HG03354 (cell line): ENCODE data around the gene GFER.
"Not testable (repeated sequence)": the region's sequence is repeated elsewhere in the genome, so short reads cannot be mapped to it uniquely, and the experiment has no call there.

Experiments
- ATAC-seq: cut with Tn5 transposase; IDR thresholded peaks from one replicate; pipeline ENCODE4 v1.9.1; 2021; ENCODE audit warnings: mild to moderate bottlenecking; ENCODE audit not compliant: unreplicated experiment, poor library complexity, severe bottlenecking

The GFER gene

GRCh38 chr16:1983544-1984346, at the start of gene GFER:
Gene GFER, plus strand, starts transcription at chr16:1984193. Its CDS starts 26 bp downstream, at chr16:1984219.
- ATAC-seq, result peak; percentile 77

GRCh38 chr16:1936945-1937479, 47.0 kb upstream of the GFER start:
- no peak for ATAC-seq

- no peak for ATAC-seq
Observed at GRCh38 chr16:1938316-1938715, 45.7 kb upstream of the GFER start.

- ATAC-seq, result no peak
Observed at GRCh38 chr16:1938910-1939309, 45.1 kb upstream of the GFER start.

- ATAC-seq, result not testable (repeated sequence)
Observed at GRCh38 chr16:1939833-1940232, 44.2 kb upstream of the GFER start.

DNA sequence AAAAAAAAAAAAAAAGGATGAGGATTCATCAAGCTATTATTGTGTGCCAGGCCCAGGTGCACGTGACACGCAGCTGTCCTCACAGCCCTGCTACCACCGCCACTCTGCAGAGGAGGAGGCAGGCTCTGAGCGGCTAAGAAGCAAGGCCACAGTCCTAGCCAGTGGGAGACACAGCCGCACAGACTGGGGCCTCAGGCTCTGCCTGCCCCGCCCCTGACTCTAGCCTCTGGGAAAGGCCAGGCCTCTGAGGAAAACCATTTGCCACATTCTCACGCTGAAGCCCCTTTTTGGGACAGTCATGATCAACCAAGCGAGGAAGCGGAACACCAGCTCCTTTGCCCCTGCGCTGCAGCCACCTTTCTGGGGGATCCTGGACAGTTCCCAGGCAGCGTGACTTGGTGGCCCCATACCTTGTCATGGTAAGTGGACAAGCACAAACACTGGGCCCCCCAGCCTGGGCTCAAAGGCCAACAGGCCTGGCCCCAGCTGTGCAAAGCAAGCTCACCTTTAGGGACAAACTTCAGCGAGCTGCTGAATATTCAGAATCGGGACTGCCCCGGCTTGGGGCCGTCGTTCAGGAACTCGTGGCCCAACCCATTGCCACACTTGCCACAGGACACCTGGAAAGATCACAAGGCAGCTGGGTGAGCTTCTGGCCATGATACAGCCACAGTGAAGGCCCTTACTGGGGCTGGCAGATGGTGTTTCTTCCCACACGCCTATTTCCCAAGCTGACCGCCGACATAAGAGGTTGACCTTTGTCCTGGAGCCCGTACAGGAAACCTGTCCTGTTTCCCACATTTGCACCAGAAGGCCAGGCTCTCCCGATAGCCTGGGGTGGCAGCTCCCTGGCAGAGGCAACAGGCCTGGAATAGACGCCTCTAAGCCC, 43.5 kb upstream of the GFER start:
- no peak for ATAC-seq

- ATAC-seq, result no peak
Observed at GRCh38 chr16:1941162-1942046, 42.6 kb upstream of the GFER start.

- ATAC-seq, result no peak
Observed at GRCh38 chr16:1942047-1942809, 41.8 kb upstream of the GFER start.

DNA sequence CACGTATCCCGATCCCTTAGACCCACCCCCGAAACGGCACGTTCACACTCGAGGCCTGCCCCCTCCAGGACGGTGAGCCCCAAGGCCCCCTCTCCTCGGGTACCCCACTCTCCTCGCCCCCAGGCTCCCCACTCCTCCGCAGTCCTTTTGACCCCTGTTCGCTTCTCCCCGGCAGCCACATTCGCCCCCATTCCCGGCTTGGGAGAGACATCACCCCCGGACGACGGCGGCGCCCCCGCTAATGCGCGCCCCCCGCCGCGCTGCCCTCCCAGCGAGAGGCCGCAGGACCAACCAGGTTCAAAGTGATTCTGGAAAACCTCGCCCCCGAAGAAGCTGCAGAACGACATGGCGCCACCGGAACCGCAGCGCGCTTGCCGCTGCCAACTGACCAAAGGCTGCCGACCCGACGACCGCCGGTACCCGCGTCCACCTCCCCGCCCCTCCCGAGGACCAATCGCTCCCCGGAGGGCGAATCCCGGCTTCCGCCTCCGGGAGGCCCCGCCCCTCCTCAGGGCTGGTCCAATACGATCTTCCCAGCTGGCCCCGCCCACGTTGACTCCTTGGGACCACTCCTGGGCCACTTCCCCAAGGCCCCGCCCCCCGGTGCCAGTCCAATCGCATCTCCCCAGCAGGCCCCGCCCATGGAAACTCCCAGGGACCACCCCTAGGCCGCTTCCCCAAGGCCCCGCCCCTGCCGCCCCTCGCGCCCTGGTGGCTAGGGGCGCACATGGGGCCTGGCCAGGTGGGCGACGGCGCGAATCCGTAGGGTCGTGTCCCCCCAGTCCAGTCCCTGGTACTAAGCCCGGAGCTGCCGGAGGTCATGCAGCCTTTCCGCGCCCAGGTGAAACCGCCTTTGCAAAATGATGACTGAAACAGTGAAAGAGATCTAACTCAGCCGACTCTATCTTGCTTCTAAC, 40.9 kb upstream of the GFER start, which contains the start of gene MSRB1:
Gene MSRB1, minus strand, starts transcription at position 390 of the 917 bp plus-strand sequence. Its CDS starts 43 bp downstream, at position 347.
- peak; percentile 91 for ATAC-seq

GRCh38 chr16:1944612-1945199, 39.3 kb upstream of the GFER start:
- no peak for ATAC-seq

- no peak for ATAC-seq
Observed at GRCh38 chr16:1945559-1946391, 38.2 kb upstream of the GFER start.

- ATAC-seq, result no peak
Observed at GRCh38 chr16:1946495-1947368, 37.3 kb upstream of the GFER start.

DNA sequence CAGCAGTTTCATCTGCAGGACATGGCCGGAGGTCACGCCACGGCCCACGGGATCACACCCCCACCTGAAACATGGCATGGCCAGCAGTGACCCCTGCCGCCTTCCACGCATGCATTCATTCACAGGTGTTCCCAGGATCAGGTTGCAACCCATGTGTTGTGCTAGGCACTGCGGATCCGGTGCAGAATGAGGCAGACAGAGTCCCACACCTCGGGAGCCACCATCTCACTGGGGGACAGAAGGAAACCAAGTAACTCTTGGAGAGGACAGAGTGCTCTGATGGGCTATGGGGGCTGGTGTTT, 36.7 kb upstream of the GFER start:
- no peak for ATAC-seq

- no peak for ATAC-seq
Observed at GRCh38 chr16:1949507-1949906, 34.5 kb upstream of the GFER start.

DNA sequence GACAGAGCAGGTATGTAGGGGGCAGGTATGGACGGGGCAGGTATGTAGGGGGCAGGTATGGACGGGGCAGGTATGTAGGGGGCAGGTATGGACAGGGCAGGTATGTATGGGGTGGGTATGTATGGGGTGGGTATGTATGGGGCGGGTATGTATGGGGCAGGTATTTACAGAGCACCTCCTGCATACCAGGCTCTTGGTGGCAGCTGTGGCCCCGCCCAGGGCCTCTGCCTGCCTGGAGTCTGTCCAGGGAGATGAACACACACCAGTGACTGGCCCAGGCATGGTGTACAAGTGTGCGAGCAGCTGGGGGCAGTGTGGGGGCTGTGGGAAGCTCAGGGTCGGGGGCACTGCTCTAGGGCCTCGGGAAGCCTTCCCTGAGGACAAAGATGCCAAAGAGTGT, 33.9 kb upstream of the GFER start:
- no peak for ATAC-seq

GRCh38 chr16:1950559-1950958, 33.4 kb upstream of the GFER start:
- no peak for ATAC-seq
